Measurements from ENCODE around the gene SLC30A7.
A peak's percentile ranks its signal among the peaks of the same experiment; 100 is the strongest.
"Not testable (repeated sequence)": the region's sequence is repeated elsewhere in the genome, so short reads cannot be mapped to it uniquely, and the experiment has no call there.

Gene SLC30A7

DNA sequence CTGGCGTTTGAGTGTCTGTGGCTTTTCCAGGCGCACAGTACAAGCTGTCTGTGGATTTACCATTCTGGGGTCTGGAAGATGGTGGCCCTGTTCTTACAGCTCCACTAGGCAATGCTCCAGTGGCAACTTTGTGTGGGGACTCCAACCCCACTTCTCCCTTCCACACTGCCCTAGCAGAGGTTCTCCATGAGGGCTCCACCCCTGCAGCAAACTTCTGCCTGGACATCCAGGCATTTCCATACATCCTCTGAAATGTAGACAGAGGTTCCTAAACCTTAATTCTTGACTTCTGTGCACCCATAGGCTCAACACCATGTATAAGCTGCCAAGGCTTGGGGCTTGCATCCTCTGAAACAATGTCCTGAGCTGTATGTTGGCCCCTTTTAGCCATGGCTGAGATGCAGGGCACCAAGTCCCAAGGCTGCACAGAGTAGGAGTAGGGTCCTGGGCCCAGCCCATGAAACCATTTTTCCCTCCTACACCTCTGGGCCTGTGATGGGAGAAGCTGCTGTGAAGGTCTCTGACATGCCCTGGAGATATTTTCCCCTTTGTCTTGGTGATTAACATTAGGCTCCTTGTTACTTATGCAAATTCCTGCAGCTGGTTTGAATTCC lies 5.9 kb upstream of the SLC30A7 start:
- DNase-seq (ENCODE audit: low spot score), result not testable (repeated sequence)

- DNase-seq (ENCODE audit: low spot score), result no peak
These were observed 4.5 kb upstream of the SLC30A7 start for GRCh38 chr1:100891380-100891779.

DNA sequence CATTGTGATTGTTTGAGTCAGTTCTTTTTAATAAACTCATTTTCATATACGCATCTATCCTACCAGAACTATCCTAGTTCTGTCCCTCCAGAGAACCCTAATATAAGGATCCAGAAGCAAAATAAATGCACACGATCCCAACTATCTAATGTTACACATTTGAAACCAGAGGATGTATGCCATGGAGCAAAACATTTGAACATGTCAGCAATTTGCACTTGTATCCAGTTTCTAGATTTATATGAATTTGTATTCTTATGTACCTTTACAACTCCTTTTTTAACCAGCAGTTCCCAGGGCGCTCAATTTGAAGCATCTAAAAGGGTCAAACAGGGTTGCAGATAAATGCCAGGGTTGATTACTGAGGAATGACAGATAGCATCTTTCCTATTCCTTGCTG lies 3.3 kb upstream of the SLC30A7 start:
- no peak for DNase-seq (ENCODE audit: low spot score)

DNA sequence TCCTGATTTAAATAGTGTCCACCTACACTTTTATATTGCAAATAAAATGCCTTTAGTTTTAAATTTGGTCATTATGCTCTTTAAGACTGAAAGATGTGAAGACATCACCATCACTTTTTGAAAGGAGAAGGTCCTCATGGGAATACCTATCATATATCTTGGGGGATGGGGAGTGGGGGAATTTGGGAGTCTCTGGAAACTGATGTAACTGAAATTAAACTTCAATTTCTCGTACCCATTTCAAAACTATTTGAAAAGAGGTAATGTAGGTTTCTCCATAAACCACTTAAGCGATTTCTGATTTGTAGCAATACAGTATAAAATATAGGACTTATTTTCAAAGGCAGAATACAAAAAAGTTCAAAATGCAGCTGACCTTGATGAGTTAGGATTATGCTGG lies 2.2 kb upstream of the SLC30A7 start:
- DNase-seq (ENCODE audit: low spot score), result no peak

GRCh38 chr1:100894603-100895539 lies 1.0 kb upstream of the SLC30A7 start, which contains the start of gene EXTL2:
Gene EXTL2, minus strand, starts transcription at chr1:100894842. Its CDS starts 6,085 bp downstream, at chr1:100888757.
- DNase-seq (ENCODE audit: low spot score), result peak; percentile 50

GRCh38 chr1:100896481-100896982 lies 642 bp downstream of the SLC30A7 start:
- DNase-seq (ENCODE audit: low spot score), result peak; percentile 56

DNA sequence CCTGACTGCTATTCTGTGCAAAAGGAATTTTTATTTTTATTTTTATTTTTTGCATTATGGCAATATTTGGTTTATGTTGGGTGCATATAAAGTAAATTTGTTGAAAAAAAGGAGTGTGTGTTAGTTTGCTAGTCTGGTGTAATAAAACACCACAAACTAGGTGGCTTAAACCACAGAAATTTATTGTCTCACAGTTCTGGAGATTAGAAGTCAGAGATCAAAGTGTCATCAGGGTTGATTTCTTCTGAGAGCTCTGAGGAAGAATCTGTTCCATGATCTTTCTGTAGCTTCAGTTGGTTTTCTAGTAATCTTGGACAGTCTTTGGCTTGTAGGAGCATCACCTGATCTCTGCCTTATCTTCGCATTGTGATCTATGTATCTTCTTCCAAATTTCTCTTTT lies 6.5 kb downstream of the SLC30A7 start:
- DNase-seq (ENCODE audit: low spot score), result no peak

- DNase-seq (ENCODE audit: low spot score), result no peak
These were observed 7.9 kb downstream of the SLC30A7 start for GRCh38 chr1:100903777-100904176.

DNA sequence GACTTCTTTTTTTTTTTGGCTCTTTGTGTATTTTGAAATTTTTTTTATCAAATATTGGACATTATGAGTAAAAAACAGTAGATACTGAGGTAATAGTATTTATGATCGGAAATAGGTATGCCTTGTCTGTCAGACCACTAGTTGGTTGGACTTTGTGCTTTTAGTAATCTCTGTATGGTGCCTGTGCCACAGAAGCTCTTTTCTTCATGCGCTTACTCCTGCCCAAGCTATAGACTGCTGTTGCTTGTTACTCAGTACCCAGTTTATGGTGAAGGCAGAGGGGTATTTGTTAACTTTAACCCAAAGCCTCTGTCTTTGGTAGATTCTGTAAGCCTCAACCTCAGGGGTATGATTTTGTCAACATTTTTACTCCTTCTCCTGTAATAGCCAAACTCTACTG lies 8.6 kb downstream of the SLC30A7 start:
- no peak for DNase-seq (ENCODE audit: low spot score)

DNA sequence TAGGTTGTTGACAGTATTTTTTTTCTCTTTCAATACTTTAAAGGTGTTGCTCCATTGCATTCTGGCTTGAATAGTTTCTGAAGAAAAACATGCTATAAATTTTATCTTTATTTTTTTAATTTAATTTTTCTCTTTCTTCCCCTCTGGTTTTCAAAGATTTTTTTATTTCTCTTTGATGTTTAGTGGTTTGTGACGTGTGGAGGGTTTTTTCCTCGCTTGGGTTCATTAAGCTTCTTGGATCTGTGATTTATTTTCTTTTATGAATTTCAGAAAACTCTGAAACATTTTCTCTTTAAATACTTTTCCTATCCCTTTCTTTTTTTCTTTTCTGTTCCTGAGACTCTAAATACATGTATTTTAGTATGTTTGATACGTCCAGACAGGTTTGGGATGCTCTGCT lies 9.3 kb downstream of the SLC30A7 start:
- no peak for DNase-seq (ENCODE audit: low spot score)

- DNase-seq (ENCODE audit: low spot score), result no peak
These were observed 12.0 kb downstream of the SLC30A7 start for GRCh38 chr1:100907887-100908286.

DNA sequence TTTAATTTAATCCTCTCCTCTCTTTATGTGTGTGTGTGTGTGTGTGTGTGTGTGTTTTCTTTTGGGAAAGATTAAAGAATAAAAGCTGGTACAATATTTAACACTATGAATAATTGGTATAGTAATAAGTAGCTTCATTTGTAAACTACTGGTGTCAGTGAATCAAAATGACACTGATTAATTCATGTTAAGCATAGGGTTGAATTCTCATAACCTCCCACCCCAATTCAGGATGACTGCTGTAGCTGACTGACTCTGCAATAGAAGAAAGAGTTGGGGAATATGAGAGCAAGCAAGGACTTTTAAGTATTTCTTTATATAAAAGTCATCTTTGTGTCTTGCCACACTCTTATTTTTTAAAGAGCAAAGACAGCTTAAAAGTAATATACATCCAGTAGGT lies 13.1 kb downstream of the SLC30A7 start:
- DNase-seq (ENCODE audit: low spot score), result no peak

DNA sequence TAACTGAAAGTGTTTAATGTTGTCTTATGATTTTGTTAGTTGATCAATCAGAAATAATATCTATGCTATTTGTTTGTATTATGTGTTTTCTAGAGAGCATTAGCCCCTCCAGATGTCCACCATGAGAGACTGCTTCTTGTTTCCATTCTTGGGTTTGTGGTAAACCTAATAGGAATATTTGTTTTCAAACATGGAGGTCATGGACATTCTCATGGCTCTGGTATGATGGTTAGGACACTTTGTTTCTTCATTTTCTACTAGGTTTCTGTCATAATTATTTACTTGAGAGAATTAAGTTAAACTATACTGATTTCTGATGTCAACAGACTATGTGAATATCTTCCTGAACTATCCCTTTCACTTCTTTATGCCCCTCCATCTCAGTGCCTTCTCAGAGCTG lies 16.1 kb downstream of the SLC30A7 start:
- DNase-seq (ENCODE audit: low spot score), result no peak

DNA sequence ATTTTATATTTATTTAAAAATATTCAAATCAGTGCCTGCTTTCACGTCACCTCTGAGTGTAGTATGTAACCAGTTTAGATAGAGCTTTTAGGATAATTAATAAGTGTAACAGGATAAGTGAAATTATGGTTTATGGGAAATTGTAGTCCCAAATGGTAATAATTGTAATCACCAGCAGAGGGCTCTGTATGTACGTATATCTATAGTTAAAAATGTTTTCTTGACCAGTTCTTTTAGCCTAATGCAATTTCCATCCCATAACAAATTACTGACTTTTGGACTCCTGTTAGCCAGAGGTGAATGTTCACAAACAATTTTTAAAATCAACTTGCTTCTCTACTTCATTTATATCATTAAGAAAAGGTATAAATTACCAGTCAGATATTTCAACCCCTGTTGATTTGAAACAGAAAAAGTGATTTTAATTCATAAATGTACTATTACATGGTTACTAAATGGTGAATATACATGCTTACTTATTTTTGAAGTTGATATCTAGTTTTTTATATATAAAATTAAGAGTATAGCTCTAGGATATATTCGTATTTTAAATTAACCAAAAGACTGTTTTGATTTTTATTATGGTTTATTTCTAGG lies 25.3 kb downstream of the SLC30A7 start:
- peak; percentile 79 for DNase-seq (ENCODE audit: low spot score)

DNA sequence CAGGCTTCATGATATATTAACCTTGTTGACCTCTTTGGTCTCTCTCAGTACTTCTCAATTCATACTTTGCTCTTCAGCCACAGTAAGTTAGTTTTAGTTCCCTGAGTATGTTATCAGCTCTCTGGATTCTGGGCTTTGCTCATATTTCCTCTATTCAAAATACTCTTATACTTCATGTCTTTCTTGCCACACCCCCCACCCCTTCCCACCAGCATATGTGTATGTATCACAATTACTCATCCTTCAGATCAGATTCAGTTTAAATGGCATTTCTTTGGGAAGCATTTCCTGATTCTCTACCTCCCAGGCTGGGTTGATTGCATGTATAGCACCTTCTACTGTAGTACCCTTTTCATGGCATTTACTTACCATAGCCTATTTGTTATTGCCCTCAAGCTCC lies 28.3 kb downstream of the SLC30A7 start:
- DNase-seq (ENCODE audit: low spot score), result no peak

GRCh38 chr1:100924991-100925390 lies 29.1 kb downstream of the SLC30A7 start:
- DNase-seq (ENCODE audit: low spot score), result no peak

DNA sequence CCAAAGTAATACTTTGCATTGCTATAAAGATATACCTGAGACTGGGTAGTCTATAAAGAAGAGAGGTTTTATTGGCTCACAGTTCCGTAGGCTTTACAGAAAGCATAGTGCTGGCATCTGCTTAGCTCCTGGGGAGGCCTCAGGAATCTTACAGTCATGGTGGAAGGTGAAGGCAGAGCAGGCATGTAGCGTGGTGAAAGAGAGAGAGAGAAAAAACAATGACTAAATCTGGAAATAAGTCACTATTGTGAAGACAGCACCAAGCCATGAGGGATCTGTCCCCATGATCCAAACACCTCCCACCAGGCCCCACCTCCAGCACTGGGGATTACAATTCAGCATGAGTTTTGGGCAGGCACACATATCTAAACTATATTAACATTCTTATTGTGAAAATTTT lies 30.4 kb downstream of the SLC30A7 start:
- no peak for DNase-seq (ENCODE audit: low spot score)

- DNase-seq (ENCODE audit: low spot score), result no peak
These were observed 31.4 kb downstream of the SLC30A7 start for GRCh38 chr1:100927276-100927675.

DNA sequence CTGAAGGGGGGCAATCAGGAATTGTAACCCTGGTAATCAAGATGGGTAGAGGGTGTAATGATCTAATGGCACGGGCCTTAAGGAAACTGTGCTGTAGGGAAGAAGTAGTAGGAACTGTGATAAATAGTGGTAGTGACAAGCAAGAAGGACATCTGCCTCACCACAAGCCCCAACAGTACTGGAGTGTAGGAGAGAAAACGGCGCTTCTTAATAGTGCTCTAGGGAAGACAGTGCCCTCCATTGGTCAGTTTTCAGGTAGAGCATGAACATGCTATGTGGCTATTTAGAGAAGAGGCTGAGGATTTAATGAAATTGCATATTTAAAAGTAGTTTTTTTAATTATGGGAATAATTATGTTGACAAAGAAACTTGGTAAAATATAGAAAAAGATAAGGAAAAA lies 32.2 kb downstream of the SLC30A7 start:
- DNase-seq (ENCODE audit: low spot score), result no peak

- no peak for DNase-seq (ENCODE audit: low spot score)
These were observed 34.6 kb downstream of the SLC30A7 start for GRCh38 chr1:100930494-100930893.

DNA sequence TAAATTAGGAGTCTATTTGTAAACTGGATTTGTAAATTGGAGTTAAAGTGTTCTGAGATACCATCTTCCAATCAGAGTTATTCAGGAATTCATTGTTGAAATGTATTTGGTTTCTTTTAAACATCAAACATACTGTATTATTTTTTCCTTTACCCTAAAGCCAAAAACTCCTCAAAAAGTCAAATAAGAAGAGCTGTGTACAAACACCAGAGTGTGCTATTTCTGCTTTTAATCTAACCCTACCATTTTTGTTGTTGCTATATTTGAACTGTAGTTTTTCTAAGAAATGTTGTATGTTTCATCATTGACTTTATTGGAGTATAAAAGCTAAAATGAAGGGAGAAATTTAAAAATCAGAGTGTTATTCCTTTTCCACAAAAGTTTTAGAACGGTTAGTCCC lies 35.8 kb downstream of the SLC30A7 start:
- no peak for DNase-seq (ENCODE audit: low spot score)

- DNase-seq (ENCODE audit: low spot score), result not testable (repeated sequence)
These were observed 37.7 kb downstream of the SLC30A7 start for GRCh38 chr1:100933555-100933954.

Data from hematopoietic multipotent progenitor cell treated with erythropoietin and hydrocortisone succinate and interleukin-3 and kit ligand, for 17 days (in vitro differentiated cells).